Measurements from ENCODE around the gene TMEM242. TPM values are rescaled to one million over a fixed set of nuclear protein-coding genes. Genes with fewer than 3 reads are reported as not detected.

Gene TMEM242
- total and polyA plus RNA-seq, 5 donors from 2014 or later = 8.7 to 14.2 (median 10.1) TPM

GRCh38 chr6:157307661-157308060, 15.7 kb downstream of the TMEM242 start:
- Histone ChIP-seq H3K9me3 (ENCODE audit: control insufficient read depth in 2 of 2, low read length in 2 of 2) (no peaks in the 10 kb centered on the region), H3K36me3 (ENCODE audit: control insufficient read depth, insufficient read depth, low read length) (peaks cover 10% of the 10 kb centered on the region), H3K27me3 (ENCODE audit: control insufficient read depth, insufficient read depth, low read length) (no peaks in the 10 kb centered on the region), H3K27ac (ENCODE audit: insufficient read depth, low read length, poor library complexity, severe bottlenecking) (no peak overlapping the region), H3K4me3 (ENCODE audit: low read depth, low read length) (no peak overlapping the region), H3K4me1 (ENCODE audit: control insufficient read depth, insufficient read depth, low read length, poor library complexity, severe bottlenecking) (no peaks in the 10 kb centered on the region)
- no peak for DNase-seq
- Mint-ChIP-seq H3K27ac (no peak overlapping the region), H3K36me3 (peaks cover 23% of the 10 kb centered on the region), H3K27me3 (no peaks in the 10 kb centered on the region), H3K9me3 (peaks cover 0 to 3% (median 0%) of the 10 kb centered on the region in 7 donors), H3K4me3 (no peak overlapping the region), H3K4me1 (peaks cover 5 to 11% (median 8%) of the 10 kb centered on the region in 4 donors)
- ATAC-seq (ENCODE audit: low read depth in 2 of 2) = no peak

GRCh38 chr6:157305670-157306653, 17.4 kb downstream of the TMEM242 start:
- Histone ChIP-seq H3K36me3 (ENCODE audit: control insufficient read depth, insufficient read depth, low read length) (peaks cover 5% of the 10 kb centered on the region), H3K27ac (ENCODE audit: insufficient read depth, low read length, poor library complexity, severe bottlenecking) (no peak overlapping the region), H3K4me1 (ENCODE audit: control insufficient read depth, insufficient read depth, low read length, poor library complexity, severe bottlenecking) (no peaks in the 10 kb centered on the region), H3K4me3 (ENCODE audit: low read depth, low read length) (no peak overlapping the region), H3K9me3 (ENCODE audit: control insufficient read depth in 2 of 2, low read length in 2 of 2) (no peaks in the 10 kb centered on the region), H3K27me3 (ENCODE audit: control insufficient read depth, insufficient read depth, low read length) (no peaks in the 10 kb centered on the region)
- ATAC-seq (ENCODE audit: low read depth in 2 of 2) (no peak), DNase-seq (no peak)
- no peaks in the 10 kb centered on the region for H3K27me3 Mint-ChIP-seq
- peaks cover 13% of the 10 kb centered on the region for H3K36me3 Mint-ChIP-seq
- H3K4me3 Mint-ChIP-seq = no peak overlapping the region
- no peak overlapping the region for H3K27ac Mint-ChIP-seq
- H3K9me3 Mint-ChIP-seq = peaks cover 0 to 3% (median 0%) of the 10 kb centered on the region in 7 donors
- peaks cover 5 to 12% (median 12%) of the 10 kb centered on the region in 4 donors for H3K4me1 Mint-ChIP-seq

- peaks cover 10% of the 10 kb centered on the region for H3K36me3 Mint-ChIP-seq
- Histone ChIP-seq H3K27ac (ENCODE audit: insufficient read depth, low read length, poor library complexity, severe bottlenecking) (no peak overlapping the region), H3K27me3 (ENCODE audit: control insufficient read depth, insufficient read depth, low read length) (no peaks in the 10 kb centered on the region), H3K9me3 (ENCODE audit: control insufficient read depth in 2 of 2, low read length in 2 of 2) (no peaks in the 10 kb centered on the region), H3K36me3 (ENCODE audit: control insufficient read depth, insufficient read depth, low read length) (peaks cover 4% of the 10 kb centered on the region), H3K4me1 (ENCODE audit: control insufficient read depth, insufficient read depth, low read length, poor library complexity, severe bottlenecking) (no peaks in the 10 kb centered on the region), H3K4me3 (ENCODE audit: low read depth, low read length) (no peak overlapping the region)
- no peak overlapping the region for H3K27ac Mint-ChIP-seq
- H3K4me3 Mint-ChIP-seq = no peak overlapping the region
- peaks cover 5 to 12% (median 12%) of the 10 kb centered on the region in 4 donors for H3K4me1 Mint-ChIP-seq
- DNase-seq (no peak), ATAC-seq (ENCODE audit: low read depth in 2 of 2) (peak in 1 of 2 donors; percentile 28)
- peaks cover 0 to 3% (median 0%) of the 10 kb centered on the region in 7 donors for H3K9me3 Mint-ChIP-seq
- H3K27me3 Mint-ChIP-seq = no peaks in the 10 kb centered on the region
Measured at GRCh38 chr6:157304899-157305663, 18.2 kb downstream of the TMEM242 start.

- no peak for ATAC-seq (ENCODE audit: low read depth in 2 of 2)
- H3K9me3 ChIP-seq (ENCODE audit: control insufficient read depth in 2 of 2, low read length in 2 of 2) = no peaks in the 10 kb centered on the region
- no peak overlapping the region for H3K4me3 ChIP-seq (ENCODE audit: low read depth, low read length)
- Mint-ChIP-seq H3K9me3 (peaks cover 0 to 3% (median 0%) of the 10 kb centered on the region in 7 donors), H3K4me3 (no peak overlapping the region), H3K36me3 (peaks cover 12% of the 10 kb centered on the region), H3K4me1 (peaks cover 5 to 18% (median 12%) of the 10 kb centered on the region in 4 donors), H3K27ac (peak overlapping the region in 1 of 3 donors; percentile 10), H3K27me3 (no peaks in the 10 kb centered on the region)
- H3K4me1 ChIP-seq (ENCODE audit: control insufficient read depth, insufficient read depth, low read length, poor library complexity, severe bottlenecking) = no peaks in the 10 kb centered on the region
- no peaks in the 10 kb centered on the region for H3K27me3 ChIP-seq (ENCODE audit: control insufficient read depth, insufficient read depth, low read length)
- peaks cover 13% of the 10 kb centered on the region for H3K36me3 ChIP-seq (ENCODE audit: control insufficient read depth, insufficient read depth, low read length)
- no peak for DNase-seq
- H3K27ac ChIP-seq (ENCODE audit: insufficient read depth, low read length, poor library complexity, severe bottlenecking) = no peak overlapping the region
Measured at GRCh38 chr6:157302736-157303135, 20.6 kb downstream of the TMEM242 start.

GRCh38 chr6:157300436-157300835, 22.9 kb downstream of the TMEM242 start:
- ATAC-seq (ENCODE audit: low read depth in 2 of 2) = no peak
- Histone ChIP-seq H3K36me3 (ENCODE audit: control insufficient read depth, insufficient read depth, low read length) (peaks cover 9% of the 10 kb centered on the region), H3K27me3 (ENCODE audit: control insufficient read depth, insufficient read depth, low read length) (no peaks in the 10 kb centered on the region), H3K9me3 (ENCODE audit: control insufficient read depth in 2 of 2, low read length in 2 of 2) (no peaks in the 10 kb centered on the region), H3K4me1 (ENCODE audit: control insufficient read depth, insufficient read depth, low read length, poor library complexity, severe bottlenecking) (no peaks in the 10 kb centered on the region), H3K4me3 (ENCODE audit: low read depth, low read length) (no peak overlapping the region), H3K27ac (ENCODE audit: insufficient read depth, low read length, poor library complexity, severe bottlenecking) (no peak overlapping the region)
- Mint-ChIP-seq H3K4me1 (peaks cover 5 to 20% (median 13%) of the 10 kb centered on the region in 4 donors), H3K36me3 (peaks cover 10% of the 10 kb centered on the region), H3K9me3 (peaks cover 0 to 3% (median 0%) of the 10 kb centered on the region in 7 donors), H3K27me3 (no peaks in the 10 kb centered on the region), H3K27ac (no peak overlapping the region), H3K4me3 (peak overlapping the region in 1 of 4 donors; percentile 15)
- DNase-seq = no peak

GRCh38 chr6:157300006-157300405, 23.3 kb downstream of the TMEM242 start:
- Mint-ChIP-seq H3K9me3 (peaks cover 0 to 3% (median 0%) of the 10 kb centered on the region in 7 donors), H3K36me3 (peaks cover 15% of the 10 kb centered on the region), H3K4me1 (peaks cover 5 to 24% (median 13%) of the 10 kb centered on the region in 4 donors), H3K27ac (no peak overlapping the region), H3K27me3 (no peaks in the 10 kb centered on the region), H3K4me3 (no peak overlapping the region)
- H3K4me1 ChIP-seq (ENCODE audit: control insufficient read depth, insufficient read depth, low read length, poor library complexity, severe bottlenecking) = no peaks in the 10 kb centered on the region
- DNase-seq (no peak), ATAC-seq (ENCODE audit: low read depth in 2 of 2) (no peak)
- H3K4me3 ChIP-seq (ENCODE audit: low read depth, low read length) = no peak overlapping the region
- no peaks in the 10 kb centered on the region for H3K9me3 ChIP-seq (ENCODE audit: control insufficient read depth in 2 of 2, low read length in 2 of 2)
- H3K36me3 ChIP-seq (ENCODE audit: control insufficient read depth, insufficient read depth, low read length) = peaks cover 9% of the 10 kb centered on the region
- no peak overlapping the region for H3K27ac ChIP-seq (ENCODE audit: insufficient read depth, low read length, poor library complexity, severe bottlenecking)
- no peaks in the 10 kb centered on the region for H3K27me3 ChIP-seq (ENCODE audit: control insufficient read depth, insufficient read depth, low read length)

GRCh38 chr6:157298216-157298724, 25.0 kb downstream of the TMEM242 start:
- no peaks in the 10 kb centered on the region for H3K4me1 ChIP-seq (ENCODE audit: control insufficient read depth, insufficient read depth, low read length, poor library complexity, severe bottlenecking)
- no peak for DNase-seq
- Mint-ChIP-seq H3K36me3 (peaks cover 18% of the 10 kb centered on the region), H3K4me1 (peaks cover 7 to 27% (median 12%) of the 10 kb centered on the region in 4 donors), H3K4me3 (peak overlapping the region in 1 of 4 donors; percentile 39), H3K27me3 (no peaks in the 10 kb centered on the region), H3K9me3 (peaks cover 0 to 3% (median 0%) of the 10 kb centered on the region in 7 donors), H3K27ac (peak overlapping the region in 1 of 3 donors; percentile 55)
- H3K36me3 ChIP-seq (ENCODE audit: control insufficient read depth, insufficient read depth, low read length) = peaks cover 9% of the 10 kb centered on the region
- no peaks in the 10 kb centered on the region for H3K27me3 ChIP-seq (ENCODE audit: control insufficient read depth, insufficient read depth, low read length)
- ATAC-seq (ENCODE audit: low read depth in 2 of 2) = no peak
- no peaks in the 10 kb centered on the region for H3K9me3 ChIP-seq (ENCODE audit: control insufficient read depth in 2 of 2, low read length in 2 of 2)
- no peak overlapping the region for H3K27ac ChIP-seq (ENCODE audit: insufficient read depth, low read length, poor library complexity, severe bottlenecking)
- H3K4me3 ChIP-seq (ENCODE audit: low read depth, low read length) = no peak overlapping the region
